K562 (cell line): Measurements from ENCODE around the gene NRF1. TPM values are rescaled to one million over a fixed set of nuclear protein-coding genes. Genes with fewer than 3 reads are reported as not detected.
A peak's percentile ranks its signal among the peaks of the same experiment; 100 is the strongest.

ENCODE experiments used
- ATAC-seq: fragments of 200-7000 bp; cut with Tn5 transposase; 3 replicates; pipeline ENCODE4 v1.9.1; 2020; ENCODE audit warnings: moderate library complexity
- BruUV-seq: library from RNA; stranded (reverse); fragments of 400-500 nt; replicated peaks from 2 replicates; lab custom pipeline; 2021; lab: Mats Ljungman, UMichigan
- CTCF ChIA-PET: fragments of 300-600 bp; formaldehyde crosslinking; extraction: SDS; loops from one replicate; lab custom pipeline; 2021; ENCODE audit warnings: low intra/inter-chr PET ratio; lab: Yijun Ruan, JAX
- POLR2A ChIA-PET: fragments of 300-600, 350-650 bp; sonication (Branson Sonifier 250); formaldehyde crosslinking; extraction: SDS; loops from one replicate; lab custom pipeline; 2021; ENCODE audit warnings: antibody characterized with exemption, inconsistent platforms; lab: Yijun Ruan, JAX
- DNase-seq, 4 experiments: peaks; one replicate each; pipeline versions ENCODE4 v3.0.0 to v3.0.0-alpha.2; 2011 to 2018; ENCODE audit warnings: low spot score in 3 of 4, mixed read lengths in 3 of 4; ENCODE audit errors: extremely low read depth in 1 of 4
- FAIRE-seq: peaks from 2 replicates; lab custom pipeline; 2011; peaks lifted over from hg19 to GRCh38; lab: Jason Lieb, UNC
- H2AFZ ChIP-seq: 2 replicates; pipeline ENCODE4 v1.6.0; 2011; ENCODE audit warnings: low read depth, low read length, control low read depth, inconsistent platforms
- H3K27ac ChIP-seq: fragments of 200-600 bp; 3 replicates; pipeline ENCODE4 v1.8.0; 2011; ENCODE audit warnings: low read depth, mild to moderate bottlenecking, control low read depth, inconsistent platforms, low read length, moderate library complexity, mixed read lengths; ENCODE audit errors: extremely low read depth
- H3K27me3 ChIP-seq, 2 experiments: fragments of 300-600 bp in 1 of 2; 2 replicates in 1 of 2; 3 replicates in 1 of 2; pipeline versions ENCODE4 v1.6.0 to v1.8.0; 2011; ENCODE audit warnings: inconsistent platforms in 2 of 2, low read length in 2 of 2, mild to moderate bottlenecking in 1 of 2, mixed read lengths in 1 of 2, moderate library complexity in 1 of 2; ENCODE audit not compliant: control insufficient read depth in 2 of 2, insufficient read depth in 2 of 2
- H3K36me3 ChIP-seq: fragments of 300-600 bp; 3 replicates; pipeline ENCODE4 v1.8.0; 2011; ENCODE audit warnings: mild to moderate bottlenecking, low read length, inconsistent platforms; ENCODE audit not compliant: control insufficient read depth, insufficient read depth
- H3K4me1 ChIP-seq, 2 experiments: fragments of 200-600 bp in 1 of 2; replicated peaks in 1 of 2; 2 replicates in 1 of 2; 3 replicates in 1 of 2; pipeline versions ENCODE4 v1.5.1 to v1.8.0; 2011; ENCODE audit warnings: inconsistent platforms in 2 of 2, low read length in 2 of 2, mild to moderate bottlenecking in 1 of 2, mixed read lengths in 1 of 2, moderate library complexity in 1 of 2; ENCODE audit not compliant: control insufficient read depth in 2 of 2, insufficient read depth in 2 of 2
- H3K4me2 ChIP-seq: 2 replicates; pipeline ENCODE4 v1.6.1; 2011; ENCODE audit warnings: low read length, control low read depth, inconsistent platforms, mixed read lengths; ENCODE audit not compliant: insufficient read depth
- H3K4me3 ChIP-seq: fragments of 200-600 bp; sonication (generic), shearing (Covaris generic); 2 replicates; pipeline ENCODE4 v1.5.1; 2016; ENCODE audit warnings: control low read depth, inconsistent platforms
- H3K79me2 ChIP-seq: fragments of 200-600 bp; 3 replicates; pipeline ENCODE4 v1.8.0; 2011; ENCODE audit warnings: low read length, inconsistent platforms; ENCODE audit not compliant: control insufficient read depth, insufficient read depth
- H3K9ac ChIP-seq, 2 experiments: 2 replicates each; pipeline versions ENCODE4 v1.6.0 to v1.6.1; 2011; ENCODE audit warnings: low read depth in 2 of 2, low read length in 2 of 2, control low read depth in 1 of 2, inconsistent platforms in 1 of 2, mild to moderate bottlenecking in 1 of 2, mixed read lengths in 1 of 2; ENCODE audit not compliant: insufficient read depth in 1 of 2
- H3K9me1 ChIP-seq: one replicate; pipeline ENCODE4 v1.6.0; 2011; ENCODE audit warnings: inconsistent platforms, mild to moderate bottlenecking, low read length, moderate library complexity; ENCODE audit not compliant: control insufficient read depth, insufficient read depth
- H3K9me3 ChIP-seq: replicated peaks from 2 replicates; pipeline ENCODE4 v1.5.1; 2011; ENCODE audit warnings: low read depth, low read length, inconsistent platforms; ENCODE audit not compliant: control insufficient read depth, insufficient read depth
- H4K20me1 ChIP-seq: replicated peaks from 2 replicates; pipeline ENCODE4 v1.6.1; 2011; ENCODE audit warnings: low read length, inconsistent platforms, mixed read lengths; ENCODE audit not compliant: control insufficient read depth, insufficient read depth
- ATF1 ChIP-seq, 2 experiments: fragments of 450-650 bp in 1 of 2; IDR thresholded peaks; 2 replicates each; pipeline ENCODE4 v1.6.1; 2016; ENCODE audit warnings: missing compliant biosample characterization in 1 of 2, missing genetic modification characterization in 1 of 2
- IRF2 ChIP-seq: sonication (generic); formaldehyde crosslinking; IDR thresholded peaks from 2 replicates; pipeline ENCODE4 v1.8.1; 2022; ENCODE audit warnings: mild to moderate bottlenecking, missing genetic modification reagents
- KDM5B ChIP-seq: fragments of 200-600 bp; sonication (generic); IDR thresholded peaks from 2 replicates; pipeline ENCODE4 v1.6.1; 2012; ENCODE audit warnings: low read depth, mild to moderate bottlenecking, moderate library complexity, low read length, control low read depth, inconsistent platforms; ENCODE audit not compliant: insufficient replicate concordance
- KLF10 ChIP-seq: fragments of 250-450 bp; sonication (Bioruptor Pico); IDR thresholded peaks from 2 replicates; pipeline ENCODE4 v1.6.1; 2021; ENCODE audit warnings: matching md5 sums
- KLF16 ChIP-seq: IDR thresholded peaks from 2 replicates; pipeline ENCODE4 v1.6.1; 2016; ENCODE audit warnings: antibody characterized with exemption
- RBBP5 ChIP-seq: fragments of 200-600 bp; sonication (generic); IDR thresholded peaks from 2 replicates; pipeline ENCODE4 v1.6.1; 2012; ENCODE audit warnings: borderline replicate concordance, mild to moderate bottlenecking, low read length, control low read depth, inconsistent platforms; ENCODE audit not compliant: insufficient read depth, poor library complexity, severe bottlenecking
- WGBS: fragments of 100-300 bp; shearing (Covaris generic); methylation state at CpG from one replicate; pipeline ENCODE4 v1.1.6; 2016; ENCODE audit warnings: low coverage, mixed read lengths; ENCODE audit not compliant: insufficient coverage; ENCODE audit errors: missing lambda C conversion rate; 5-methylcytosine and 5-hydroxymethylcytosine counted together
- in situ Hi-C: fragments of 300-500 bp; cut with MboI; formaldehyde crosslinking; loops from 4 replicates; pipeline ENCODE4 v1.15.0; 2018; ENCODE audit warnings: inconsistent platforms, mixed read lengths
- intact Hi-C: fragments of 100-400 bp; cut with micrococcal nuclease; formaldehyde crosslinking; loops from 2 replicates; pipeline ENCODE4 v1.14.2; 2022
- polyA plus RNA-seq, 8 experiments: library from polyadenylated mRNA; depleted of rRNA in 4 of 8; stranded (reverse) in 5 of 8; unstranded in 3 of 8; fragments of >200 nt; fragmentation: Nextera tagmentation in 2 of 8; fragmentation: Illumina TruSeq in 1 of 8; extraction: Ambion mirVana in 2 of 8; extraction: Trizol in 1 of 8; gene quantifications; 2 replicates each; pipeline versions ENCODE4 v1.2.1 to v1.2.3, GENCODE V29; 2011 to 2014; ENCODE audit warnings: inconsistent platforms in 1 of 8, missing spikeins in 1 of 8
- total RNA-seq, 7 experiments: library from RNA; depleted of rRNA in 6 of 7; stranded (reverse); fragments of >200 nt in 6 of 7; fragmentation: Illumina TruSeq in 2 of 7; extraction: Trizol in 2 of 7; gene quantifications; 2 replicates each; pipeline versions ENCODE4 v1.2.1 to v1.2.3, GENCODE V29; 2011 to 2021; ENCODE audit warnings: low replicate concordance in 1 of 7

Gene NRF1
- total and polyA plus RNA-seq, 9 of the 15 experiments (the other 6 are each of a cell fraction or from before 2014, with no cell fraction given) = 8.6 to 28.8 (median 20.3) TPM

GRCh38 chr7:129798616-129799349 lies 187.3 kb downstream of the NRF1 start:
- whole genome bisulfite sequencing = 55% methylated on average over 16 of the region's 16 CpGs
- H3K9me3 ChIP-seq = no peaks in the 10 kb centered on the region
- H3K9ac ChIP-seq = no peak overlapping the region
- H3K4me1 ChIP-seq = peaks cover 0 to 12% of the 10 kb centered on the region in 2 experiments; a peak in 3 of 5 replicates
- no peaks in the 10 kb centered on the region for H3K36me3 ChIP-seq
- 0 out of 2 replicates have a peak, but pooled peaks have one; percentile 53 for TF ChIP-seq IRF2
- TF ChIP-seq KLF10 = no peak
- POLR2A ChIA-PET = interaction anchor here (0.7 kb wide), 1 partner anchor 14 kb away, joined by 4 read pairs; no protein-coding TSS in a partner anchor
- DNase-seq (no peak), FAIRE-seq (no peak), ATAC-seq (no peak)
- H4K20me1 ChIP-seq = no peaks in the 10 kb centered on the region
- no peak overlapping the region for H3K27ac ChIP-seq
- in situ Hi-C loops (no loop called here), intact Hi-C loops (no loop called here)
- no peak overlapping the region for H3K4me3 ChIP-seq
- H3K79me2 ChIP-seq = no peaks in the 10 kb centered on the region
- no peak overlapping the region for H3K4me2 ChIP-seq
- H3K27me3 ChIP-seq = no peaks in the 10 kb centered on the region
- no TSS peak for BruUV-seq
- CTCF ChIA-PET = no interaction called here
- H2AFZ ChIP-seq = no peak overlapping the region
- no peaks in the 10 kb centered on the region for H3K9me1 ChIP-seq

GRCh38 chr7:129799350-129799955 lies 187.9 kb downstream of the NRF1 start:
- no TSS peak for BruUV-seq
- H3K9me3 ChIP-seq = no peaks in the 10 kb centered on the region
- H3K9me1 ChIP-seq = no peaks in the 10 kb centered on the region
- no peak overlapping the region for H3K27ac ChIP-seq
- no peak for TF ChIP-seq RBBP5
- TF ChIP-seq ATF1 (CRISPR knock-in tag; IDR thresholded peaks at IDR 0.05) = no peak
- TF ChIP-seq ATF1 (tag; IDR thresholded peaks at IDR 0.05) = no peak
- no peak for TF ChIP-seq KLF16
- TF ChIP-seq KDM5B = peak; percentile 26
- TF ChIP-seq, all 486 proteins: peak for 1
- H3K9ac ChIP-seq = no peak overlapping the region
- H3K4me1 ChIP-seq = peaks cover 0 to 16% of the 10 kb centered on the region in 2 experiments; a peak in 3 of 5 replicates
- H3K79me2 ChIP-seq = no peaks in the 10 kb centered on the region
- ChIA-PET POLR2A (interaction anchor here (1.7 kb wide), 1 partner anchor 9 kb away, joined by 10 read pairs; no protein-coding TSS in a partner anchor), CTCF (no interaction called here)
- in situ Hi-C loops = no loop called here
- intact Hi-C loops = no loop called here
- no peak overlapping the region for H3K4me3 ChIP-seq
- H3K4me2 ChIP-seq = no peak overlapping the region
- H2AFZ ChIP-seq = no peak overlapping the region
- no peaks in the 10 kb centered on the region for H4K20me1 ChIP-seq
- no peaks in the 10 kb centered on the region for H3K36me3 ChIP-seq
- FAIRE-seq (no peak), DNase-seq (peak in 2 of 4 experiments; percentile 16 to 41), ATAC-seq (no peak)
- 47% methylated on average over 13 of the region's 13 CpGs for WGBS
- H3K27me3 ChIP-seq = no peaks in the 10 kb centered on the region
